OCI-LY7 (cell line): ENCODE measurements around the gene TXN2. TPM values are rescaled to one million over a fixed set of nuclear protein-coding genes. Genes with fewer than 3 reads are reported as not detected.

Experiments used
- BruUV-seq: library from RNA; stranded (reverse); fragments of 400-500 nt; replicated peaks from 2 replicates; lab custom pipeline; 2021; lab: Mats Ljungman, UMichigan
- CTCF ChIA-PET: fragments of 300-600 bp; sonication (Branson Sonifier 250); formaldehyde crosslinking; loops from one replicate; lab custom pipeline; 2022; ENCODE audit warnings: antibody characterized with exemption; ENCODE audit not compliant: unreplicated experiment; lab: Charles Lee
- POLR2A ChIA-PET: fragments of 300-600 bp; sonication (Branson Sonifier 250); formaldehyde crosslinking; loops from one replicate; lab custom pipeline; 2022; ENCODE audit warnings: antibody characterized with exemption; lab: Charles Lee
- DNase-seq: peaks from one replicate; pipeline ENCODE4 v3.0.0-alpha.2; 2015; ENCODE audit warnings: low spot score
- H2AFZ ChIP-seq: fragments of 200-600 bp; sonication (generic), shearing (Covaris generic); 2 replicates; pipeline ENCODE4 v1.6.1; 2014; ENCODE audit warnings: mild to moderate bottlenecking, antibody characterized with exemption, low read length, moderate library complexity
- H3K27ac ChIP-seq: fragments of 200-600 bp; sonication (generic); 2 replicates; pipeline ENCODE4 v1.5.1; 2014; ENCODE audit warnings: mixed run types, low read depth, mild to moderate bottlenecking, moderate library complexity, low read length, inconsistent platforms; ENCODE audit not compliant: poor library complexity, severe bottlenecking
- H3K36me3 ChIP-seq: fragments of 200-600 bp; sonication (generic); 2 replicates; pipeline ENCODE4 v1.6.1; 2014; ENCODE audit warnings: mild to moderate bottlenecking, antibody characterized with exemption, low read length, moderate library complexity, mixed read lengths; ENCODE audit not compliant: insufficient read depth
- H3K4me1 ChIP-seq: fragments of 200-600 bp; sonication (generic); 2 replicates; pipeline ENCODE4 v1.5.1; 2014; ENCODE audit warnings: mild to moderate bottlenecking, low read length; ENCODE audit not compliant: insufficient read depth, poor library complexity, severe bottlenecking
- H3K4me2 ChIP-seq: fragments of 200-600 bp; sonication (generic); 2 replicates; pipeline ENCODE4 v1.6.1; 2014; ENCODE audit warnings: mild to moderate bottlenecking, low read length
- H3K4me3 ChIP-seq: fragments of 200-600 bp; sonication (generic); 2 replicates; pipeline ENCODE4 v1.5.1; 2014; ENCODE audit warnings: mild to moderate bottlenecking, low read depth, low read length; ENCODE audit not compliant: poor library complexity, severe bottlenecking
- H3K79me2 ChIP-seq: fragments of 200-600 bp; sonication (generic); 2 replicates; pipeline ENCODE4 v1.6.1; 2016; ENCODE audit warnings: low read depth, mild to moderate bottlenecking, low read length, moderate library complexity, mixed read lengths; ENCODE audit not compliant: insufficient read depth
- H3K9me2 ChIP-seq: fragments of 200-600 bp; sonication (generic); 2 replicates; pipeline ENCODE4 v1.6.1; 2016; ENCODE audit warnings: mild to moderate bottlenecking, low read length, mixed read lengths; ENCODE audit not compliant: insufficient read depth
- H3K9me3 ChIP-seq: fragments of 200-600 bp; sonication (generic); 2 replicates; pipeline ENCODE4 v1.6.1; 2014; ENCODE audit warnings: mild to moderate bottlenecking, mixed run types, low read length, mixed read lengths
- H4K20me1 ChIP-seq: fragments of 200-600 bp; sonication (generic); 2 replicates; pipeline ENCODE4 v1.6.1; 2014; ENCODE audit warnings: mild to moderate bottlenecking, antibody characterized with exemption, low read length, moderate library complexity, mixed read lengths; ENCODE audit not compliant: insufficient read depth
- CTCF ChIP-seq: fragments of 200-600 bp; sonication (generic); conservative IDR thresholded peaks from 2 replicates; pipeline ENCODE4 v1.5.1; 2014; ENCODE audit warnings: mild to moderate bottlenecking, antibody characterized with exemption, low read length, moderate library complexity, mixed read lengths
- EZH2phosphoT487 ChIP-seq: fragments of 200-600 bp; sonication (generic); IDR thresholded peaks from 2 replicates; pipeline ENCODE4 v1.6.1; 2018; ENCODE audit warnings: low read depth, borderline replicate concordance, mild to moderate bottlenecking, mixed run types, antibody characterized with exemption, low read length, moderate library complexity, mixed read lengths
- intact Hi-C: fragments of 100-400 bp; cut with micrococcal nuclease; formaldehyde crosslinking; loops from one replicate; pipeline ENCODE4 v1.10.0; 2022; ENCODE audit not compliant: unreplicated experiment
- total RNA-seq, 2 experiments: library from RNA; depleted of rRNA in 1 of 2; stranded (reverse); fragments of >200 nt in 1 of 2; shearing (Covaris generic) in 1 of 2; gene quantifications; 2 replicates each; pipeline ENCODE4 v1.2.3, GENCODE V29; 2014 to 2022

TXN2 gene
- total RNA-seq, 2 experiments from 2014 or later, result 33.4 to 94.2 TPM

DNA sequence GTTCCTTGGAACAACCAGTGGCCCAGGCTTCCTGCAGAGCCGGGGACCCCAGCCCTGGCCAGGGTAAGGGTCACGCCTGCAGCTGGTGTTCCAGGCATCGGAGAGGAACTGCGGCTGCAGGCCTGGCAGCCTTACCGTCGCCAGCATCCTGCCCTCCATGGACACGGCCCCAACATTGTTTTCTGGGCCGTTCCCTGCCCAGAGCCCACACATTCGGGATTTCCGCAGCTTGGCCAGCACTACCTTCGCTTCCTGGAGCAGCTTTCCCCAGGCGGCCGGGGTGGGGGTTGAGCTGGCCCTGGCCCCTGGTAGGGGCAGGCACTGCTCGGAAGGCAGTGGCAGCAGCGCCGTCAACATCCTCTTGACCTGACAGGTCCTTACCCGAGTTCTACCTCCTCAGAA lies 17.7 kb downstream of the TXN2 start:
- ChIA-PET POLR2A (no interaction called here), CTCF (no interaction called here)
- H3K36me3 ChIP-seq, result peaks cover 27% of the 10 kb centered on the region; the same call in 1 of the 2 replicates
- no peak overlapping the region for H2AFZ ChIP-seq
- H4K20me1 ChIP-seq, result no peaks in the 10 kb centered on the region
- H3K79me2 ChIP-seq, result no peaks in the 10 kb centered on the region
- intact Hi-C loops, result no loop called here
- H3K4me2 ChIP-seq, result no peak overlapping the region
- DNase-seq, result no peak
- H3K4me3 ChIP-seq, result no peak overlapping the region
- no peaks in the 10 kb centered on the region for H3K9me2 ChIP-seq
- no peaks in the 10 kb centered on the region for H3K4me1 ChIP-seq
- H3K9me3 ChIP-seq, result no peaks in the 10 kb centered on the region
- BruUV-seq, result no TSS peak
- no peak for TF ChIP-seq CTCF
- no peak for TF ChIP-seq EZH2phosphoT487
- H3K27ac ChIP-seq, result no peak overlapping the region

- TF ChIP-seq EZH2phosphoT487 (no peak), CTCF (no peak)
- BruUV-seq, result no TSS peak
- H3K4me2 ChIP-seq, result no peak overlapping the region
- H3K9me3 ChIP-seq, result no peaks in the 10 kb centered on the region
- no peaks in the 10 kb centered on the region for H3K79me2 ChIP-seq
- H3K36me3 ChIP-seq, result peaks cover 13% of the 10 kb centered on the region; the same call in 1 of the 2 replicates
- no peaks in the 10 kb centered on the region for H3K9me2 ChIP-seq
- H3K27ac ChIP-seq, result no peak overlapping the region
- POLR2A ChIA-PET, result interaction anchor here (0.6 kb wide), 1 partner anchor 38 kb away, joined by 3 read pairs; no protein-coding TSS in a partner anchor
- H2AFZ ChIP-seq, result no peak overlapping the region
- intact Hi-C loops, result no loop called here
- CTCF ChIA-PET, result no interaction called here
- H3K4me1 ChIP-seq, result no peaks in the 10 kb centered on the region
- DNase-seq, result no peak
- H4K20me1 ChIP-seq, result no peaks in the 10 kb centered on the region
- no peak overlapping the region for H3K4me3 ChIP-seq
Measured at GRCh38 chr22:36461665-36462649, 19.5 kb downstream of the TXN2 start.

- POLR2A ChIA-PET, result no interaction called here
Measured at GRCh38 chr22:36460202-36460601, 21.2 kb downstream of the TXN2 start.

More at GRCh38 chr22:36460202-36460601, 21.2 kb downstream of the TXN2 start:
- no TSS peak for BruUV-seq
- Histone ChIP-seq H3K4me1 (peaks cover 9% of the 10 kb centered on the region), H4K20me1 (no peaks in the 10 kb centered on the region), H3K4me2 (no peak overlapping the region), H3K9me2 (no peaks in the 10 kb centered on the region), H3K79me2 (no peaks in the 10 kb centered on the region), H3K4me3 (no peak overlapping the region), H3K9me3 (no peaks in the 10 kb centered on the region), H3K36me3 (no peaks in the 10 kb centered on the region), H3K27ac (no peak overlapping the region), H2AFZ (no peak overlapping the region)
- CTCF ChIA-PET, result no interaction called here
- DNase-seq, result no peak
- TF ChIP-seq CTCF (no peak), EZH2phosphoT487 (no peak)
- intact Hi-C loops, result no loop called here
